ENCODE data around the gene PLVAP. TPM values are rescaled to one million over a fixed set of nuclear protein-coding genes. Genes with fewer than 3 reads are reported as not detected.

Gene PLVAP
- total RNA-seq, 4 donors from 2014 or later = 37.4 to 155 (median 117) TPM

GRCh38 chr19:17406046-17406886 is 29.1 kb upstream of the PLVAP start:
- Histone ChIP-seq H3K27me3 (peaks cover 0 to 23% (median 2%) of the 10 kb centered on the region in 4 donors), H3K9me3 (no peaks in the 10 kb centered on the region), H3K36me3 (peaks cover 0 to 3% (median 0%) of the 10 kb centered on the region in 4 donors), H3K4me3 (peak overlapping the region; percentile 43 to 56 (median 48)), H3K27ac (replicated peaks in 1 of 4) (peak overlapping the region; percentile 71 to 79 (median 76)), H3K4me1 (peaks cover 5 to 40% (median 27%) of the 10 kb centered on the region in 4 donors)
- 74% methylated on average over 10 of the region's 10 CpGs for WGBS
- intact Hi-C loops (cut with DNase I) = no loop called here
- no peak for DNase-seq (ENCODE audit: extremely low spot score)
- TF ChIP-seq POLR2A (IDR thresholded peaks at IDR 0.05; ENCODE audit: low read depth) (no peak), POLR2AphosphoS5 (IDR thresholded peaks at IDR 0.05) (no peak), EP300 (IDR thresholded peaks at IDR 0.05) (no peak)

DNA sequence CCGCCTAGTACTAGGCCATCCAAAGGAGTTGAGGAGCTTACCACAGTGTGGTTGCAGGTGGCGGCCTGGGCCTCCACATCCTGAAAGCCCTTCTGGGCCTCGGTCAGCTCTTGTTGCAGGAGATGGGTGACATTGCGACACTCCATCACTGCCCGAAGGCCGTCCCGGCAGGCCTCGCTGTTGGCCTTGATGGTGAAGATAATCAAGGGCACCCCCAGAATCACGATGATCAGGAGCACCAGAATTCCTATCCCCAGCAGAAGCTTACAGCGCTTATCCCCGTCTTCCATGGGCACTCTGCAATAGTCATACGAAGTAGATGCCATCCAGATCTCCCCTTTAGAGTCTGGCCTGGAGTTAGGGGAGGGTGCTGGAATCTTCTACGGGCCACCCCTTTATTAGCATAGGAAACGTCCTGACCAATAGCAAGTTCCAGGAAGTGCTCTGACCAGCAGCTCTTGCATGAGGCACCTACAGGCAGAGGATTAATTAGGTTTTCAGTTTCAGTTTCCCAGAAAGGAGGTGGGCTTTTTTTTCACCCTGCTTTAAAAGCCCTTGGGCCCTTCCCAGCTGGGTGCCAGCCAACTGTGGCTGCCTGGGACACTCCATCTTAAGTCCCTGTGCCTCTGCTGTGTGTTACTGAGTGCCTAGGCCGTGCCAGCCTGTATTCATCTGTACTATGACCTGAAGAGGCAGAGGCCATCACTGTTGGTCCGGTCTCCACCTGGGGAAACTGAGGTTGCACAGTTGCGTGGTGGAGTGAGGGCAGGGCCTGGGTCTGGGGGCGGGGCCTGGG is 28.3 kb upstream of the PLVAP start, which contains the start of gene BST2:
BST2 (minus strand) TSS at position 381 of the 796 bp plus-strand sequence; CDS start at position 326, 55 bp downstream.
- Histone ChIP-seq H3K4me3 (peak within 1 kb of the TSS; percentile 43 to 56 (median 48)), H3K27ac (replicated peaks in 1 of 4) (peak within 1 kb of the TSS; percentile 71 to 79 (median 76)), H3K4me1 (peaks cover 10 to 40% (median 27%) of the 10 kb centered on the region in 4 donors), H3K27me3 (peaks cover 0 to 31% (median 2%) of the 10 kb centered on the region in 4 donors), H3K9me3 (no peaks in the 10 kb centered on the region), H3K36me3 (peaks cover 0 to 7% (median 0%) of the 10 kb centered on the region in 4 donors)
- DNase-seq (ENCODE audit: extremely low spot score) = no peak
- TF ChIP-seq POLR2AphosphoS5 (IDR thresholded peaks at IDR 0.05) (peak; percentile 48 to 58), EP300 (IDR thresholded peaks at IDR 0.05) (no peak)
- intact Hi-C loops (cut with DNase I) = no loop called here
- WGBS = 51% methylated on average over 16 of the region's 18 CpGs

GRCh38 chr19:17404621-17405249 is 27.6 kb upstream of the PLVAP start:
- DNase-seq (ENCODE audit: extremely low spot score) = no peak
- Histone ChIP-seq H3K9me3 (no peaks in the 10 kb centered on the region), H3K27ac (replicated peaks in 1 of 4) (peak overlapping the region; percentile 71 to 79 (median 76)), H3K4me3 (peak overlapping the region; percentile 43 to 56 (median 48)), H3K4me1 (peaks cover 11 to 40% (median 27%) of the 10 kb centered on the region in 4 donors), H3K36me3 (peaks cover 0 to 13% (median 0%) of the 10 kb centered on the region in 4 donors), H3K27me3 (peaks cover 0 to 38% (median 2%) of the 10 kb centered on the region in 4 donors)
- WGBS = 74% methylated on average over 6 of the region's 7 CpGs
- TF ChIP-seq, protein P1, sequence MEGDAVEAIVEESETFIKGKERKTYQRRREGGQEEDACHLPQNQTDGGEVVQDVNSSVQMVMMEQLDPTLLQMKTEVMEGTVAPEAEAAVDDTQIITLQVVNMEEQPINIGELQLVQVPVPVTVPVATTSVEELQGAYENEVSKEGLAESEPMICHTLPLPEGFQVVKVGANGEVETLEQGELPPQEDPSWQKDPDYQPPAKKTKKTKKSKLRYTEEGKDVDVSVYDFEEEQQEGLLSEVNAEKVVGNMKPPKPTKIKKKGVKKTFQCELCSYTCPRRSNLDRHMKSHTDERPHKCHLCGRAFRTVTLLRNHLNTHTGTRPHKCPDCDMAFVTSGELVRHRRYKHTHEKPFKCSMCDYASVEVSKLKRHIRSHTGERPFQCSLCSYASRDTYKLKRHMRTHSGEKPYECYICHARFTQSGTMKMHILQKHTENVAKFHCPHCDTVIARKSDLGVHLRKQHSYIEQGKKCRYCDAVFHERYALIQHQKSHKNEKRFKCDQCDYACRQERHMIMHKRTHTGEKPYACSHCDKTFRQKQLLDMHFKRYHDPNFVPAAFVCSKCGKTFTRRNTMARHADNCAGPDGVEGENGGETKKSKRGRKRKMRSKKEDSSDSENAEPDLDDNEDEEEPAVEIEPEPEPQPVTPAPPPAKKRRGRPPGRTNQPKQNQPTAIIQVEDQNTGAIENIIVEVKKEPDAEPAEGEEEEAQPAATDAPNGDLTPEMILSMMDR (IDR thresholded peaks at IDR 0.05) = no peak
- TF ChIP-seq POLR2A (IDR thresholded peaks at IDR 0.05; ENCODE audit: low read depth) (no peak), EP300 (IDR thresholded peaks at IDR 0.05) (no peak), POLR2AphosphoS5 (IDR thresholded peaks at IDR 0.05) (no peak)
- intact Hi-C loops (cut with DNase I) = no loop called here

DNA sequence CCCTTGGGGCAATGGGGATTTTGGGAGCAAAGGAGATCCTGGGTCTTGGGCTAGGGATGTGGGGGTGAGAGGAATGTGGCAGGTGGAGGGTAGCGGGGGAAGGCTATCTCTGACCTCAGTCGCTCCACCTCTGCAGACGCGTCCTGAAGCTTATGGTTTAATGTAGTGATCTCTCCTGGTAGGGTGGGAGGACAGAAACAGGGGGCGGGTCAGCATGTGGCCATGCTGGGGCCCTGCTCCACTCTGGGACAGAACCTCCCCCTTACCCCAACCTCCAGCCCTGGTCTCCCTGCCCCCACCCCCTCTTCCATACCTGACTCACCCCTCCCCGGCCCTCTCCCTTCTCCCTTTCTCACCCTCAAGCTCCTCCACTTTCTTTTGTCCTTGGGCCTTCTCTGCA is 26.9 kb upstream of the PLVAP start:
- Histone ChIP-seq H3K4me3 (peak overlapping the region; percentile 43 to 56 (median 48)), H3K36me3 (peaks cover 0 to 13% (median 0%) of the 10 kb centered on the region in 4 donors), H3K9me3 (no peaks in the 10 kb centered on the region), H3K27me3 (peaks cover 0 to 38% (median 2%) of the 10 kb centered on the region in 4 donors), H3K4me1 (peaks cover 11 to 40% (median 27%) of the 10 kb centered on the region in 4 donors), H3K27ac (replicated peaks in 1 of 4) (peak overlapping the region in 3 of 4 donors; percentile 22 to 71 (median 31))
- intact Hi-C loops (cut with DNase I) = no loop called here
- no peak for DNase-seq (ENCODE audit: extremely low spot score)
- WGBS = 86% methylated on average over 6 of the region's 6 CpGs
- TF ChIP-seq POLR2A (IDR thresholded peaks at IDR 0.05; ENCODE audit: low read depth) (no peak), EP300 (IDR thresholded peaks at IDR 0.05) (no peak), POLR2AphosphoS5 (IDR thresholded peaks at IDR 0.05) (no peak)
- TF ChIP-seq, protein P1 (IDR thresholded peaks at IDR 0.05) = no peak
